Measurements from ENCODE around the gene TRAF3.

Gene TRAF3

GRCh38 chr14:102776761-102777710, at the start of gene TRAF3:
Gene TRAF3, plus strand, starts transcription at chr14:102777449. Its CDS starts 92,753 bp downstream, at chr14:102870202.
- DNase-seq (ENCODE audit: low read depth): peak; percentile 80

- no peak for DNase-seq (ENCODE audit: low read depth)
Observed at GRCh38 chr14:102728501-102728900, 48.7 kb upstream of the TRAF3 start.

GRCh38 chr14:102729268-102729667, 48.0 kb upstream of the TRAF3 start:
- no peak for DNase-seq (ENCODE audit: low read depth)

GRCh38 chr14:102729825-102730224, 47.4 kb upstream of the TRAF3 start:
- DNase-seq (ENCODE audit: low read depth): no peak

GRCh38 chr14:102731101-102731870, 46.0 kb upstream of the TRAF3 start:
- no peak for DNase-seq (ENCODE audit: low read depth)

GRCh38 chr14:102731871-102732800, 45.1 kb upstream of the TRAF3 start:
- DNase-seq (ENCODE audit: low read depth): no peak

GRCh38 chr14:102732924-102733323, 44.3 kb upstream of the TRAF3 start:
- DNase-seq (ENCODE audit: low read depth): no peak

- no peak for DNase-seq (ENCODE audit: low read depth)
Observed at GRCh38 chr14:102733326-102733725, 43.9 kb upstream of the TRAF3 start.

- no peak for DNase-seq (ENCODE audit: low read depth)
Observed at GRCh38 chr14:102734436-102734835, 42.8 kb upstream of the TRAF3 start.

GRCh38 chr14:102736956-102737355, 40.3 kb upstream of the TRAF3 start:
- DNase-seq (ENCODE audit: low read depth): no peak

- DNase-seq (ENCODE audit: low read depth): no peak
Observed at GRCh38 chr14:102737402-102738372, 39.6 kb upstream of the TRAF3 start.

GRCh38 chr14:102738373-102739189, 38.7 kb upstream of the TRAF3 start:
- no peak for DNase-seq (ENCODE audit: low read depth)

- DNase-seq (ENCODE audit: low read depth): no peak
Observed at GRCh38 chr14:102739190-102739469, 38.1 kb upstream of the TRAF3 start.

- no peak for DNase-seq (ENCODE audit: low read depth)
Observed at GRCh38 chr14:102746634-102747438, 30.4 kb upstream of the TRAF3 start.

- no peak for DNase-seq (ENCODE audit: low read depth)
Observed at GRCh38 chr14:102748806-102749205, 28.4 kb upstream of the TRAF3 start.

GRCh38 chr14:102749393-102750305, 27.6 kb upstream of the TRAF3 start:
- DNase-seq (ENCODE audit: low read depth): no peak

GRCh38 chr14:102750376-102750775, 26.9 kb upstream of the TRAF3 start:
- no peak for DNase-seq (ENCODE audit: low read depth)

GRCh38 chr14:102751088-102751487, 26.2 kb upstream of the TRAF3 start:
- no peak for DNase-seq (ENCODE audit: low read depth)

Data from activated gamma-delta T cell treated with anti-CD3 and anti-CD28 coated beads, Interleukin-2, amount 50 U/mL, for 16 hours (primary cell).